ENCODE measurements around the gene C2orf69. TPM values are rescaled to one million over a fixed set of nuclear protein-coding genes. Genes with fewer than 3 reads are reported as not detected.

Gene C2orf69
- total RNA-seq, 1 donor from 2014 or later = 7.9 TPM

DNA sequence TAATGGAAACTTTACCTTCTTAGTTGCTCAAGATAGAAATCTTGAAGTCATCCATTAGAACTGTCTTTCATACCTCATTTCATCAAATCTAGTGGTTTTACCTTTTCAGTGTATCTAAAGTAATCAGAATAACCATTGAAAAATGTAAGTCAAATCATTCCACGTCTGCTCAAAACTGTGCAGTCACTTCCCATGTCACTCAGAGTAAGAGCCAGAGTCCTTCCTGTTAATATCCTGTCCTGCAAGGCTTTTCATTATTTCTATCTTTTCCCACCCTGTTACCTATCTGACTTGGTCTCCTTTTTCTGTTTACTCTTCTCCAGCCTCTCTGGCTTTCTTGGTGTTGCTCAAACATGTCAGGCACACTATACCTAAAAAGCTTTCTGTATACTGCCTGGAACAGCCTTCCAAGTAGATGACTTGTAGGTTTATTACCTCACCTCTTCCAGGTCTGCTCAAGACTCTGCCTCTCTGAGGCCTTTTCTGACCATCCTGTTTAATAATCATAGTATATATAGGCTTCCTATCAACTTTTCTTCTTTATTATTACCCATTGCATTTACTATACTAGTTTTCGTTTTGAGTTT lies 3.4 kb downstream of the C2orf69 start:
- Histone ChIP-seq H2AFZ (ENCODE audit: low read depth, low read length) (no peak overlapping the region), H3K27ac (ENCODE audit: low read depth, low read length) (no peak overlapping the region), H3K4me1 (ENCODE audit: insufficient read depth, low read length) (peaks cover 8% of the 10 kb centered on the region), H4K20me1 (ENCODE audit: insufficient read depth, low read length) (peaks cover 35% of the 10 kb centered on the region), H3K27me3 (ENCODE audit: insufficient read depth, low read length) (no peaks in the 10 kb centered on the region), H3K9ac (ENCODE audit: low read length) (no peak overlapping the region), H3K36me3 (ENCODE audit: insufficient read depth, low read length) (peaks cover 3% of the 10 kb centered on the region), H3K4me3 (ENCODE audit: insufficient read depth, low read depth, low read length) (no peak overlapping the region), H3K9me3 (ENCODE audit: insufficient read depth, low read depth, low read length) (peaks cover 6% of the 10 kb centered on the region), H3K4me2 (ENCODE audit: low read length) (peak overlapping the region; percentile 48), H3K79me2 (ENCODE audit: insufficient read depth, low read length) (peaks cover 75% of the 10 kb centered on the region)
- H3K36me3 Mint-ChIP-seq (ENCODE audit: low read depth, unreplicated experiment) = peaks cover 25% of the 10 kb centered on the region
- no peak for TF ChIP-seq EZH2 (IDR thresholded peaks at IDR 0.05; ENCODE audit: insufficient read depth, low read length)
- TF ChIP-seq, protein P1, sequence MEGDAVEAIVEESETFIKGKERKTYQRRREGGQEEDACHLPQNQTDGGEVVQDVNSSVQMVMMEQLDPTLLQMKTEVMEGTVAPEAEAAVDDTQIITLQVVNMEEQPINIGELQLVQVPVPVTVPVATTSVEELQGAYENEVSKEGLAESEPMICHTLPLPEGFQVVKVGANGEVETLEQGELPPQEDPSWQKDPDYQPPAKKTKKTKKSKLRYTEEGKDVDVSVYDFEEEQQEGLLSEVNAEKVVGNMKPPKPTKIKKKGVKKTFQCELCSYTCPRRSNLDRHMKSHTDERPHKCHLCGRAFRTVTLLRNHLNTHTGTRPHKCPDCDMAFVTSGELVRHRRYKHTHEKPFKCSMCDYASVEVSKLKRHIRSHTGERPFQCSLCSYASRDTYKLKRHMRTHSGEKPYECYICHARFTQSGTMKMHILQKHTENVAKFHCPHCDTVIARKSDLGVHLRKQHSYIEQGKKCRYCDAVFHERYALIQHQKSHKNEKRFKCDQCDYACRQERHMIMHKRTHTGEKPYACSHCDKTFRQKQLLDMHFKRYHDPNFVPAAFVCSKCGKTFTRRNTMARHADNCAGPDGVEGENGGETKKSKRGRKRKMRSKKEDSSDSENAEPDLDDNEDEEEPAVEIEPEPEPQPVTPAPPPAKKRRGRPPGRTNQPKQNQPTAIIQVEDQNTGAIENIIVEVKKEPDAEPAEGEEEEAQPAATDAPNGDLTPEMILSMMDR (IDR thresholded peaks at IDR 0.05; ENCODE audit: insufficient read depth, low read depth, low read length) = no peak
- H3K9me3 Mint-ChIP-seq (ENCODE audit: unreplicated experiment) = peaks cover 13% of the 10 kb centered on the region
- no peaks in the 10 kb centered on the region for H3K27me3 Mint-ChIP-seq (ENCODE audit: low read depth, unreplicated experiment)
- H3K4me3 Mint-ChIP-seq (ENCODE audit: unreplicated experiment) = peak overlapping the region; percentile 9
- DNase-seq (ENCODE audit: low read depth) = no peak
- no peak for FAIRE-seq
- peaks cover 12% of the 10 kb centered on the region for H3K4me1 Mint-ChIP-seq (ENCODE audit: low read depth, unreplicated experiment)
- H3K27ac Mint-ChIP-seq (ENCODE audit: unreplicated experiment) = no peak overlapping the region

DNA sequence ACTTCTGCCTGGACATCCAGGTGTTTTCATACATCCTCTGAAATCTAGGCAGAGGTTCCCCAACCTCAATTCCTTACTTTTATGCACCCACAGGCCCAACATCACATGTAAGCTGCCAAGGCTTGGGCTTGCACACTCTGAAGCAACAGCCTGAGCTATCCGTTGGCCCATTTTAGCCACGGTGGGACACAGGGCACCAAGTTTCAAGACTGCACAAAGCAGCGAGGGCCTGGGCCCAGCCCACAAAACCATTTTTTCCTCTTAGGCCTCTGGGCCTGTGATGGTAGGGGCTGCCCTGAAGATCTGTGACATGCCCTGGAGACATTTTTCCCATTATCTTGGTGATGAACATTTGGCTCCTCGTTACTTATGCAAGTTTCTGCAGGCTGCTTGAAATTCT lies 5.9 kb downstream of the C2orf69 start:
- Mint-ChIP-seq H3K9me3 (ENCODE audit: unreplicated experiment) (peaks cover 13% of the 10 kb centered on the region), H3K4me3 (ENCODE audit: unreplicated experiment) (no peak overlapping the region), H3K36me3 (ENCODE audit: low read depth, unreplicated experiment) (peaks cover 26% of the 10 kb centered on the region), H3K4me1 (ENCODE audit: low read depth, unreplicated experiment) (peaks cover 7% of the 10 kb centered on the region), H3K27ac (ENCODE audit: unreplicated experiment) (no peak overlapping the region), H3K27me3 (ENCODE audit: low read depth, unreplicated experiment) (no peaks in the 10 kb centered on the region)
- Histone ChIP-seq H3K27me3 (ENCODE audit: insufficient read depth, low read length) (no peaks in the 10 kb centered on the region), H3K4me1 (ENCODE audit: insufficient read depth, low read length) (no peaks in the 10 kb centered on the region), H3K27ac (ENCODE audit: low read depth, low read length) (no peak overlapping the region), H3K9me3 (ENCODE audit: insufficient read depth, low read depth, low read length) (peaks cover 6% of the 10 kb centered on the region), H2AFZ (ENCODE audit: low read depth, low read length) (no peak overlapping the region), H3K79me2 (ENCODE audit: insufficient read depth, low read length) (peaks cover 88% of the 10 kb centered on the region), H4K20me1 (ENCODE audit: insufficient read depth, low read length) (peaks cover 47% of the 10 kb centered on the region), H3K4me2 (ENCODE audit: low read length) (no peak overlapping the region), H3K4me3 (ENCODE audit: insufficient read depth, low read depth, low read length) (no peak overlapping the region), H3K36me3 (ENCODE audit: insufficient read depth, low read length) (peaks cover 6% of the 10 kb centered on the region), H3K9ac (ENCODE audit: low read length) (no peak overlapping the region)
- no peak for TF ChIP-seq EZH2 (IDR thresholded peaks at IDR 0.05; ENCODE audit: insufficient read depth, low read length)
- TF ChIP-seq, protein P1 (IDR thresholded peaks at IDR 0.05; ENCODE audit: insufficient read depth, low read depth, low read length) = no peak
- DNase-seq (ENCODE audit: low read depth) (no peak), FAIRE-seq (no peak)

DNA sequence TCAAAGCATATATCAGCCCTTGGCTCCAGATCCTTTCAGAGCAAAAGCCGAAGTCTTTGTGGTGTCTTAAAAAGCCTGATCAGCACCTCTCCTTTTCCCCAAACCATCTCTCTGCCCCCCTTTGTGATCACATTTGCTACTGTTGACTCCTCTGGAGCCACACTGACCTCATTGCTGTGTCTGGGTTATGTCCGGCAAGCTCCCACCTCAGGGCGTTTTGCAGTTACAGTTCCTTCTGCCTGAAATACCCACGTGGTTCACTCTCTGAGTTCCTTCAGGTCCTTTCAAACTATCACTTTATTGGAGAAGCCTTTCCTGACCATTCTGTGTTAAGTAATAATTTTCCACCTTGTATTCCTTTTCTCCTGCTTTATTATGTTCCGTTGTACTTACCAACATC lies 11.8 kb downstream of the C2orf69 start:
- H3K9me3 ChIP-seq (ENCODE audit: insufficient read depth, low read depth, low read length) = no peaks in the 10 kb centered on the region
- no peak overlapping the region for H3K4me3 Mint-ChIP-seq (ENCODE audit: unreplicated experiment)
- peaks cover 11% of the 10 kb centered on the region for H3K36me3 Mint-ChIP-seq (ENCODE audit: low read depth, unreplicated experiment)
- H3K4me3 ChIP-seq (ENCODE audit: insufficient read depth, low read depth, low read length) = no peak overlapping the region
- peaks cover 84% of the 10 kb centered on the region for H3K79me2 ChIP-seq (ENCODE audit: insufficient read depth, low read length)
- no peaks in the 10 kb centered on the region for H3K27me3 Mint-ChIP-seq (ENCODE audit: low read depth, unreplicated experiment)
- DNase-seq (ENCODE audit: low read depth) (no peak), FAIRE-seq (no peak)
- peaks cover 37% of the 10 kb centered on the region for H4K20me1 ChIP-seq (ENCODE audit: insufficient read depth, low read length)
- peaks cover 19% of the 10 kb centered on the region for H3K36me3 ChIP-seq (ENCODE audit: insufficient read depth, low read length)
- peak overlapping the region; percentile 25 for H3K4me2 ChIP-seq (ENCODE audit: low read length)
- peaks cover 12% of the 10 kb centered on the region for H3K4me1 Mint-ChIP-seq (ENCODE audit: low read depth, unreplicated experiment)
- H3K27ac ChIP-seq (ENCODE audit: low read depth, low read length) = no peak overlapping the region
- H3K9ac ChIP-seq (ENCODE audit: low read length) = no peak overlapping the region
- H3K27me3 ChIP-seq (ENCODE audit: insufficient read depth, low read length) = no peaks in the 10 kb centered on the region
- H2AFZ ChIP-seq (ENCODE audit: low read depth, low read length) = no peak overlapping the region
- H3K27ac Mint-ChIP-seq (ENCODE audit: unreplicated experiment) = peak overlapping the region; percentile 38
- no peak for TF ChIP-seq EZH2 (IDR thresholded peaks at IDR 0.05; ENCODE audit: insufficient read depth, low read length)
- TF ChIP-seq, protein P1 (IDR thresholded peaks at IDR 0.05; ENCODE audit: insufficient read depth, low read depth, low read length) = no peak
- H3K4me1 ChIP-seq (ENCODE audit: insufficient read depth, low read length) = no peaks in the 10 kb centered on the region
- H3K9me3 Mint-ChIP-seq (ENCODE audit: unreplicated experiment) = no peaks in the 10 kb centered on the region

Data from astrocyte (in vitro differentiated cells and primary cell).